Transverse colon (tissue), 4 donors: ENCODE data around the gene BORCS8. TPM values are rescaled to one million over a fixed set of nuclear protein-coding genes. Genes with fewer than 3 reads are reported as not detected.

Source experiments
- DNase-seq: peaks from one replicate; pipeline ENCODE4 v3.0.0-alpha.2; 2019
- H3K27ac ChIP-seq, 4 donors: fragments of 200-600 bp; sonication (generic); 2 replicates each; pipeline ENCODE4 v1.5.1; 2016 to 2018; ENCODE audit warnings: inconsistent platforms in 4 of 4
- H3K27me3 ChIP-seq: fragments of 200-600 bp; sonication (generic); 2 replicates; pipeline ENCODE4 v1.5.1; 2017; ENCODE audit warnings: inconsistent platforms
- H3K36me3 ChIP-seq, 4 donors: fragments of 200-600 bp; sonication (generic); 2 replicates each; pipeline ENCODE4 v1.5.1; 2017 to 2019; ENCODE audit warnings: inconsistent platforms in 4 of 4
- H3K4me1 ChIP-seq, 4 donors: fragments of 200-600 bp; sonication (generic); 2 replicates each; pipeline ENCODE4 v1.5.1; 2017 to 2020; ENCODE audit warnings: inconsistent platforms in 4 of 4
- H3K4me3 ChIP-seq, 4 donors: fragments of 200-600 bp; sonication (generic); 1 replicate in 1 of 4; 2 replicates in 3 of 4; pipeline versions ENCODE4 v1.5.1 to v1.6.1; 2017 to 2019; ENCODE audit warnings: inconsistent platforms in 4 of 4
- H3K9me3 ChIP-seq, 2 donors: fragments of 200-600 bp; sonication (generic); 2 replicates each; pipeline ENCODE4 v1.5.1; 2017 to 2019; ENCODE audit warnings: inconsistent platforms in 2 of 2
- EP300 ChIP-seq: sonication (generic); formaldehyde crosslinking; IDR thresholded peaks from one replicate; pipeline ENCODE4 v1.6.1; 2017; ENCODE audit warnings: antibody characterized with exemption, low read depth
- POLR2A ChIP-seq: fragments of 450-650 bp; IDR thresholded peaks from one replicate; pipeline ENCODE4 v1.6.1; 2016; ENCODE audit warnings: antibody characterized with exemption, mild to moderate bottlenecking, moderate library complexity
- POLR2AphosphoS5 ChIP-seq, 3 donors: sonication (generic); formaldehyde crosslinking; IDR thresholded peaks; one replicate each; pipeline ENCODE4 v1.6.1; 2016; ENCODE audit warnings: antibody characterized with exemption in 3 of 3
- WGBS, 2 donors: methylation state at CpG; one replicate each; pipeline ENCODE4 v1.1.5; 2018; ENCODE audit warnings: low coverage in 1 of 2; 5-methylcytosine and 5-hydroxymethylcytosine counted together
- in situ Hi-C, 4 donors: fragments of 200-750 bp; cut with MboI; loops; one replicate each; pipeline versions ENCODE4 v1.15.0 to v1.15.1; 2017; ENCODE audit warnings: low sequenced_read_pairs in 3 of 4, low pct_ligation_motif_present in 1 of 4, low pct_unique_long_range_greater_than_20kb in 1 of 4
- intact Hi-C: fragments of 100-400 bp; cut with DNase I; formaldehyde crosslinking; loops from one replicate; pipeline ENCODE4 v1.15.1; 2023; ENCODE audit warnings: low total_unique reads
- total RNA-seq, 4 donors: library from RNA; depleted of rRNA; stranded (reverse); fragments of >200 nt; gene quantifications; one replicate each; pipeline ENCODE4 v1.1.0, GENCODE V29; 2016
- TF ChIP-seq, protein P1 (sequence below), 5 experiments: fragments of 200-600 bp in 3 of 5; fragments of 450-650 bp in 2 of 5; sonication (generic) in 3 of 5; IDR thresholded peaks; 1 replicate in 2 of 5; 2 replicates in 3 of 5; pipeline ENCODE4 v1.5.1; 2016 to 2017; ENCODE audit warnings: antibody characterized with exemption in 5 of 5, inconsistent platforms in 3 of 5, mild to moderate bottlenecking in 2 of 5, moderate library complexity in 1 of 5

BORCS8 gene
- total RNA-seq, 4 donors from 2014 or later = 13.0 to 132 (median 26.6) TPM

DNA sequence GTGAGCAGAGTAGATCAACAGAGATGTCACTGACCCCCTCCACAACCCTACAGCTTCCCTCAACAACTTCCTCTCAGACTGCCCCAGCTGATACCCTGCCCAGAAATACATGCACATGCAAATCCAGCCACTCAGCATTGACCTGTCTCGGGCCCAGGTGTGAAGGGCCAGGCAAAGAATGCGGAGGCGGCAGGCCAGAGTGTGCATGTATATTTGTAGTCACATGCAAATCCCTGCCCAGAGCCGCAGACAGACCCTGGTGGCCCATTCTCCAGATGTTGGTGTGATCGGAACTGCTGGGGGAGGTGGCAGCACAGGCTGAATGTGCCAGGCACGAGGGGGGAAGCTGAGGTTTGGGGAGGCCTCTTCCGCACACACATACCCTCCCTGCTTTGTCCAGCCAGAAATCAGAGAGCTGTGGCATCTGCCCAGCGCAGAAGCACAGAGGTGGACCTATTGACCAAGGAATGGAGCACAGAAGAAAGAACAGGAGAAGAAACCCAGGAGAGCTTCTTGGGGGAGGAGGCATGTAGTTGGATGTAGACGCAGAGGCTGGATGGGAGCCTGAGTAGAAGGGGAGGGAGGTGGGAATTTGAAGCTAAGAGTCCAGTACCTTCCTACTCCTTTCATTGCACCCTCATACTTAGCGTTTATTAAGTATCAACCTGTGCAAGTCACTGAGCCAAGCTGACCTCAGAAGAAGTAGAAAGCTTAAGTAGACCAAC, 36.3 kb downstream of the BORCS8 start:
- Histone ChIP-seq H3K27ac (peak overlapping the region in 1 of 4 donors; percentile 37), H3K9me3 (no peaks in the 10 kb centered on the region), H3K36me3 (no peaks in the 10 kb centered on the region), H3K4me1 (no peaks in the 10 kb centered on the region), H3K27me3 (no peaks in the 10 kb centered on the region), H3K4me3 (no peak overlapping the region)
- intact Hi-C loops (no loop called here), in situ Hi-C loops (no loop called here)
- WGBS, 2 donors = 75 to 83% methylated on average over 1 to 10 of the region's 10 CpGs
- DNase-seq = peak; percentile 69
- TF ChIP-seq EP300 (no peak), POLR2AphosphoS5 (IDR thresholded peaks at IDR 0.05) (no peak), POLR2A (no peak)
- TF ChIP-seq, protein P1, sequence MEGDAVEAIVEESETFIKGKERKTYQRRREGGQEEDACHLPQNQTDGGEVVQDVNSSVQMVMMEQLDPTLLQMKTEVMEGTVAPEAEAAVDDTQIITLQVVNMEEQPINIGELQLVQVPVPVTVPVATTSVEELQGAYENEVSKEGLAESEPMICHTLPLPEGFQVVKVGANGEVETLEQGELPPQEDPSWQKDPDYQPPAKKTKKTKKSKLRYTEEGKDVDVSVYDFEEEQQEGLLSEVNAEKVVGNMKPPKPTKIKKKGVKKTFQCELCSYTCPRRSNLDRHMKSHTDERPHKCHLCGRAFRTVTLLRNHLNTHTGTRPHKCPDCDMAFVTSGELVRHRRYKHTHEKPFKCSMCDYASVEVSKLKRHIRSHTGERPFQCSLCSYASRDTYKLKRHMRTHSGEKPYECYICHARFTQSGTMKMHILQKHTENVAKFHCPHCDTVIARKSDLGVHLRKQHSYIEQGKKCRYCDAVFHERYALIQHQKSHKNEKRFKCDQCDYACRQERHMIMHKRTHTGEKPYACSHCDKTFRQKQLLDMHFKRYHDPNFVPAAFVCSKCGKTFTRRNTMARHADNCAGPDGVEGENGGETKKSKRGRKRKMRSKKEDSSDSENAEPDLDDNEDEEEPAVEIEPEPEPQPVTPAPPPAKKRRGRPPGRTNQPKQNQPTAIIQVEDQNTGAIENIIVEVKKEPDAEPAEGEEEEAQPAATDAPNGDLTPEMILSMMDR (IDR thresholded peaks at IDR 0.05) = no peak

DNA sequence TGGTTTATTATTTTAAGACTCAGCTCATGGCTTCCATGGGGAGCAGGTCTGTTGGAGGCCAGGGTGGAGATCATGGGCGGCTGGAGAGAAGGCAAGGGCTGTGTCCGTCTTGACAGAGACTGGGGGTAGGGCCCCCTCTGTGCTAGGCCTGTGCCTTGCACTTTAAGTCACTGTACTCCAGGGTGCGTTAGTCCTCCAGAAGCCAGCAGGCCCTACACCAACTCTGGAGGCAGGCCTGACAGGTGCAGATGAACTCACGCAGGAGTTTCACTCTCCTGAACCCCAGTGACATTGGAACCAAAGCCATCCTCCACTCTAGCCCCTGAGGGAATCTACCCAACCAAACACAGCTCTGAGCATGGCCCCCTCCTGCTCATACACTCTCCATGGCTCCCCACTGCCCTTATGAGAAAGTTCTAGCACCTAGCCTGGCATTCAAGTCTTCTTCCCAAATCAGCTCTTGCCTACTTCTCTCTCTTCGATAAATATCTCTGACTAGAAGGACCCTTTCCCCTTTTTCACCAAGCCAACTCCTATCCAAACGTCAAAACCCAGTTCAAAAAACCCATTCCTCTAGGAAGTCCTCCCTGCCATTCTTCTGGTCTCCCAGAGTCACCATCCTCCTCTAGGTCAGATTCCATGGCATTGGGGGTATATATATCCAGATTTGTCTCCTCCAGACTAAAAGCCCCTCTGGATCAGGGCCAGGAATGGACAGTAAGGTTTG, 37.0 kb downstream of the BORCS8 start:
- no peaks in the 10 kb centered on the region for H3K4me1 ChIP-seq
- no peak overlapping the region for H3K4me3 ChIP-seq
- TF ChIP-seq EP300 (no peak), POLR2AphosphoS5 (IDR thresholded peaks at IDR 0.05) (no peak), POLR2A (no peak)
- TF ChIP-seq, protein P1 (IDR thresholded peaks at IDR 0.05) = no peak
- in situ Hi-C loops (no loop called here), intact Hi-C loops (no loop called here)
- H3K27me3 ChIP-seq = no peaks in the 10 kb centered on the region
- DNase-seq = no peak
- H3K27ac ChIP-seq = peak overlapping the region in 1 of 4 donors; percentile 37
- WGBS, 2 donors = 84 to 100% methylated on average over 2 to 6 of the region's 6 CpGs
- no peaks in the 10 kb centered on the region for H3K36me3 ChIP-seq
- H3K9me3 ChIP-seq = no peaks in the 10 kb centered on the region

DNA sequence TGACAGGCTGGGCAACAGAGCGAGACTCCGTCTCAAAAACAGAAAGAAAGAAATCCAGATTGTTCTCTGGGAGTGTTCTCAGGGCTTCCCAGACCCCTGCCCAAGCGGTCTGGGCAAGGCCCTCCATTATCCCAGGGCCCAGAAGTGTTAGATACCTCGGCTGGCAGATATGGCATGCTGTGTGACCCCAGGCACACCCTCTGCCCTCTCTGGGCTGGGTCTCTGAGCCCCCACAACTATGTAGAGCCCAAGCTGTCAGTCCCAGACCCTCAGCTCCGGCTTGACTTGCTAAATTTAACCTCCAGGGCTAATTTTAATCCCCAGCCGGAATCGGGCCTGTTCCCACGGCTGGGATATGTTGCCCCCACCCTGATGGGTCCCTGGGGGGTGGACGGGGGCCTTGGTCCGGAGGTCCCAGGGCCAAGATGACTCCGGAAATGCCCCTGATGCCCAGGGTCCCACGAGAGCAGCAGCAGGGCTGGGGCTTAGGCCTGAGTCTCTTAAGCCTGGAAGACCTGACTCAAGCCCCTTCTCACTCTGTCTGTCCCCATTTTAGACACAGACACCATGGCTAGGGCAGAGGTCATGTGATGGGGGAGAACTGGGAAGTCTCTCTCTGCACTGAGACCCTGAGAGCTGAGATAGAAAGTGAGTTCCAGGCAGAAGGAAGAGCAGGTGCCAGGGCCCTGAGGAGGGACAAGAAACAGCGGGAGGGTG, 39.1 kb downstream of the BORCS8 start:
- DNase-seq = no peak
- no peak for TF ChIP-seq POLR2A
- TF ChIP-seq, protein P1 (IDR thresholded peaks at IDR 0.05) = no peak
- no peak for TF ChIP-seq POLR2AphosphoS5 (IDR thresholded peaks at IDR 0.05)
- no peak overlapping the region for H3K4me3 ChIP-seq
- H3K27ac ChIP-seq = no peak overlapping the region
- H3K9me3 ChIP-seq = no peaks in the 10 kb centered on the region
- H3K4me1 ChIP-seq = no peaks in the 10 kb centered on the region
- H3K27me3 ChIP-seq = no peaks in the 10 kb centered on the region
- in situ Hi-C loops = no loop called here
- intact Hi-C loops = no loop called here
- 84% methylated on average over 3 to 13 of the region's 13 CpGs for WGBS, 2 donors
- H3K36me3 ChIP-seq = peaks cover 0 to under 1% (median 0%) of the 10 kb centered on the region in 4 donors

DNA sequence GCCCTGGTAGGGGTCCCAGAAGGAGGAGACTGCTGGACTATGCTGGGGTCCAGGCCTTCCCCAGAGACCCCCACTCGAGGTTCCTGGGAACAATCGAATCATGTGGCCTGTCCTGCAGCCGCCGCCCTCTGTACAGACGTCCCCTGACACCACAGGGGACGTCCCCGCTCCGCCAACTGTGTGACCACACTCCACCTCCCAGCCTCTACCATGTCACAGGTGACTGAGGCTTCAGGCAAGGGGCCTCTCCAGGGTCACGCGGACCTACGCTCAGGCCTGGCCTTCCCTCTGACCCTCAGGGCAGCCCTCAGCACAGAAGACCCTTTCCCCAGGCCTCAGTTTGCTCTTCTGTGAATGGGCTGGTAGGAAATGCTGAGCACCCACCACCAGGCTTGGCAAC, 40.5 kb downstream of the BORCS8 start:
- H3K27ac ChIP-seq = no peak overlapping the region
- in situ Hi-C loops (no loop called here), intact Hi-C loops (no loop called here)
- no peak overlapping the region for H3K4me3 ChIP-seq
- peak; percentile 45 for DNase-seq
- no peaks in the 10 kb centered on the region for H3K27me3 ChIP-seq
- H3K36me3 ChIP-seq = peaks cover 0 to 8% (median 0%) of the 10 kb centered on the region in 4 donors
- TF ChIP-seq POLR2AphosphoS5 (IDR thresholded peaks at IDR 0.05) = no peak
- TF ChIP-seq, protein P1 (IDR thresholded peaks at IDR 0.05) = no peak
- TF ChIP-seq EP300 = no peak
- TF ChIP-seq POLR2A = no peak
- no peaks in the 10 kb centered on the region for H3K9me3 ChIP-seq
- WGBS, 2 donors = 61% methylated on average over 10 of the region's 11 CpGs; no CpG with 5 or more reads in 1 of the 2 donors
- no peaks in the 10 kb centered on the region for H3K4me1 ChIP-seq
